Measurements from ENCODE around the gene REV1. TPM values are rescaled to one million over a fixed set of nuclear protein-coding genes. Genes with fewer than 3 reads are reported as not detected.

The REV1 gene
- total RNA-seq, 1 donor from 2014 or later: 51.9 TPM

DNA sequence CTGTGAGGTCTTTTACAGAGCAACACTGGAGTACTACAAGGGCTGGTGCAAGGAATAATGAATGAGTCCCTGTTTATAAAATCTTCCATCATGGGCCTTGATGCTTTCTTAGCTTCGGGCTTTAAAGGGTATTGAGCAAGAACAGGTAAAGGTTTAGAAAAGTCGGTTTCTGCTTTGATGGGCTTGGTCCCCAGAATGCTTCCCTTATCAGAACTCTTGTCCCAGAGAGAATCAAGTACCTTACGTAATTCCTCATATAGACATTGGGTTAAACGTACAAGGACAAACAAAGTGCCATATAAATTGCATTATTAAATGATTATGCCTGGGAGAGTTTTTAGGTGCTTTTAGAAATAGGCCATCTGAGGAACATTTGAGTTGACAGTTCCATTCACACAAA, 24.5 kb upstream of the REV1 start:
- no peak overlapping the region for H3K4me3 ChIP-seq
- no peak for DNase-seq (ENCODE audit: low spot score)
- no peaks in the 10 kb centered on the region for H3K9me3 Mint-ChIP-seq
- peaks cover 54% of the 10 kb centered on the region for H3K27me3 ChIP-seq
- H3K36me3 ChIP-seq: no peaks in the 10 kb centered on the region
- no peaks in the 10 kb centered on the region for H3F3A ChIP-seq (ENCODE audit: low read depth)
- H3K9me3 ChIP-seq (ENCODE audit: low read depth): no peaks in the 10 kb centered on the region
- no peaks in the 10 kb centered on the region for H3K79me2 ChIP-seq (ENCODE audit: low read depth)
- peaks cover 13% of the 10 kb centered on the region for H3K27me3 Mint-ChIP-seq (ENCODE audit: insufficient read depth, low read depth)
- no peaks in the 10 kb centered on the region for H3K4me1 Mint-ChIP-seq
- H3K27ac Mint-ChIP-seq: no peak overlapping the region
- no peak overlapping the region for H3K4me3 Mint-ChIP-seq
- no peaks in the 10 kb centered on the region for H4K20me1 ChIP-seq (ENCODE audit: low read depth)
- no peak overlapping the region for H3K9ac ChIP-seq
- no peaks in the 10 kb centered on the region for H3K36me3 Mint-ChIP-seq
- no peak overlapping the region for H3K27ac ChIP-seq
- no peak for TF ChIP-seq EZH2phosphoT487 (IDR thresholded peaks at IDR 0.05)
- TF ChIP-seq CTCF (IDR thresholded peaks at IDR 0.05): no peak
- no peak for TF ChIP-seq EZH2 (IDR thresholded peaks at IDR 0.05)
- no peak overlapping the region for H3K4me2 ChIP-seq
- H3K4me1 ChIP-seq: no peaks in the 10 kb centered on the region
- H2AFZ ChIP-seq (replicated peaks): no peak overlapping the region

DNA sequence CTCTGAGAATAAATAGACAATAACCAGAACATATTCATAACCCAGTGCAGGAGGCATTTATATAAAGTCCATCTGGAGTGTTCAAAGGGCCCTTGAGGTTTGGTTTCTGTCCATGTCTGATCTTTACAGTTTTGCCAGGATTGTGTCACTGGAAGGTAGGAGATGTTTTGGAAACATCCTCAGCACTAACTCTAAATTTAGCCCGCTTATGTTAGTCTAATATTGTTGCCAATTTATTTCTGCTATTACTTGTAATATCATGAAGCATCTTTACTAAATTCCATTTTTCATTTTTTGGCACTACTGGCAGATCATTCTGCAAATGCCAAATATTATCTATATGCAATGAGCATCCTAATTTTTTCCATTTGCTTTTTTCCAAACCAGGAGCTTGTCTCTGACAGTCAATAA, 22.4 kb upstream of the REV1 start:
- Mint-ChIP-seq H3K4me1 (no peaks in the 10 kb centered on the region), H3K27me3 (ENCODE audit: insufficient read depth, low read depth) (peaks cover 6% of the 10 kb centered on the region), H3K27ac (no peak overlapping the region), H3K4me3 (no peak overlapping the region), H3K9me3 (no peaks in the 10 kb centered on the region), H3K36me3 (no peaks in the 10 kb centered on the region)
- H4K20me1 ChIP-seq (ENCODE audit: low read depth): no peaks in the 10 kb centered on the region
- H3K9ac ChIP-seq: no peak overlapping the region
- H3K4me2 ChIP-seq: no peak overlapping the region
- no peak overlapping the region for H3K27ac ChIP-seq
- H3K27me3 ChIP-seq: peaks cover 34% of the 10 kb centered on the region
- H3K4me1 ChIP-seq: no peaks in the 10 kb centered on the region
- no peak for DNase-seq (ENCODE audit: low spot score)
- TF ChIP-seq CTCF (IDR thresholded peaks at IDR 0.05) (no peak), EZH2phosphoT487 (IDR thresholded peaks at IDR 0.05) (no peak), EZH2 (IDR thresholded peaks at IDR 0.05) (no peak)
- H3K4me3 ChIP-seq: no peak overlapping the region
- no peaks in the 10 kb centered on the region for H3K36me3 ChIP-seq
- no peak overlapping the region for H2AFZ ChIP-seq (replicated peaks)
- no peaks in the 10 kb centered on the region for H3K9me3 ChIP-seq (ENCODE audit: low read depth)
- H3F3A ChIP-seq (ENCODE audit: low read depth): no peaks in the 10 kb centered on the region
- no peaks in the 10 kb centered on the region for H3K79me2 ChIP-seq (ENCODE audit: low read depth)

GRCh38 chr2:99509387-99509786, 19.6 kb upstream of the REV1 start:
- Histone ChIP-seq H2AFZ (replicated peaks) (no peak overlapping the region), H3K27ac (no peak overlapping the region), H3K4me2 (no peak overlapping the region), H3K9ac (no peak overlapping the region), H3K79me2 (ENCODE audit: low read depth) (no peaks in the 10 kb centered on the region), H3F3A (ENCODE audit: low read depth) (no peaks in the 10 kb centered on the region), H3K27me3 (peaks cover 13% of the 10 kb centered on the region), H3K4me3 (no peak overlapping the region), H4K20me1 (ENCODE audit: low read depth) (no peaks in the 10 kb centered on the region), H3K9me3 (ENCODE audit: low read depth) (no peaks in the 10 kb centered on the region), H3K36me3 (no peaks in the 10 kb centered on the region), H3K4me1 (no peaks in the 10 kb centered on the region)
- Mint-ChIP-seq H3K36me3 (no peaks in the 10 kb centered on the region), H3K4me1 (no peaks in the 10 kb centered on the region), H3K4me3 (no peak overlapping the region), H3K9me3 (no peaks in the 10 kb centered on the region), H3K27ac (no peak overlapping the region), H3K27me3 (ENCODE audit: insufficient read depth, low read depth) (peaks cover 3% of the 10 kb centered on the region)
- no peak for TF ChIP-seq EZH2phosphoT487 (IDR thresholded peaks at IDR 0.05)
- no peak for TF ChIP-seq EZH2 (IDR thresholded peaks at IDR 0.05)
- TF ChIP-seq CTCF (IDR thresholded peaks at IDR 0.05): no peak
- no peak for DNase-seq (ENCODE audit: low spot score)
